Neural cell (in vitro differentiated cells): ENCODE results near the gene TSPOAP1. TPM values are rescaled to one million over a fixed set of nuclear protein-coding genes. Genes with fewer than 3 reads are reported as not detected.

Experiments used
- H2AFZ ChIP-seq: fragments of 200-600, 300-800 bp; sonication (generic), shearing (Covaris generic); 2 replicates; pipeline ENCODE4 v1.6.0; 2014; ENCODE audit warnings: low read depth, mild to moderate bottlenecking, antibody characterized with exemption, low read length, moderate library complexity
- H3F3A ChIP-seq: fragments of 200-600 bp; shearing (Covaris generic); 2 replicates; pipeline ENCODE4 v1.6.1; 2016; ENCODE audit warnings: mild to moderate bottlenecking, moderate library complexity, mixed read lengths, antibody characterized with exemption, low read length; ENCODE audit not compliant: insufficient read depth, poor library complexity, severe bottlenecking
- H3K27ac ChIP-seq: fragments of 200-600, 300-800 bp; sonication (generic), shearing (Covaris generic); 2 replicates; pipeline ENCODE4 v1.5.1; 2014; ENCODE audit warnings: mild to moderate bottlenecking, low read length, moderate library complexity
- H3K27me3 ChIP-seq: fragments of 300-800, 200-600 bp; sonication (generic), shearing (Covaris generic); 2 replicates; pipeline ENCODE4 v1.6.0; 2014; ENCODE audit warnings: mild to moderate bottlenecking, low read depth, low read length, moderate library complexity; ENCODE audit not compliant: insufficient read depth
- H3K36me3 ChIP-seq: fragments of 300-800, 200-600 bp; sonication (generic), shearing (Covaris generic); 2 replicates; pipeline ENCODE4 v1.5.1; 2014; ENCODE audit warnings: mild to moderate bottlenecking, antibody characterized with exemption, low read length, moderate library complexity; ENCODE audit not compliant: insufficient read depth
- H3K4me2 ChIP-seq: fragments of 300-800, 200-600 bp; sonication (generic), shearing (Covaris generic); 2 replicates; pipeline ENCODE4 v1.6.0; 2014; ENCODE audit warnings: mild to moderate bottlenecking, low read length
- H3K4me3 ChIP-seq: fragments of 300-800, 200-600 bp; sonication (generic), shearing (Covaris generic); 2 replicates; pipeline ENCODE4 v1.5.1; 2014; ENCODE audit warnings: mild to moderate bottlenecking, low read length, moderate library complexity
- H3K79me2 ChIP-seq: fragments of 200-600 bp; shearing (Covaris generic); replicated peaks from 2 replicates; pipeline ENCODE4 v1.6.0; 2014; ENCODE audit warnings: mild to moderate bottlenecking, low read length, moderate library complexity; ENCODE audit not compliant: insufficient read depth
- H3K9ac ChIP-seq: fragments of 300-800, 200-600 bp; sonication (generic), shearing (Covaris generic); 2 replicates; pipeline ENCODE4 v1.6.1; 2016; ENCODE audit warnings: mild to moderate bottlenecking, low read length, mixed read lengths
- H3K9me2 ChIP-seq: fragments of 200-600 bp; shearing (Covaris generic); 2 replicates; pipeline ENCODE4 v1.6.1; 2016; ENCODE audit warnings: mild to moderate bottlenecking, low read length, mixed read lengths; ENCODE audit not compliant: insufficient read depth
- H3K9me3 ChIP-seq: fragments of 200-600, 300-800 bp; sonication (generic), shearing (Covaris generic); 2 replicates; pipeline ENCODE4 v1.6.1; 2016; ENCODE audit warnings: mild to moderate bottlenecking, mixed run types, low read length, moderate library complexity, mixed read lengths
- H4K20me1 ChIP-seq: fragments of 200-600 bp; shearing (Covaris generic); 2 replicates; pipeline ENCODE4 v1.6.1; 2016; ENCODE audit warnings: mild to moderate bottlenecking, mixed run types; ENCODE audit not compliant: insufficient read depth
- CTCF ChIP-seq: fragments of 450-650 bp; IDR thresholded peaks from 2 replicates; pipeline ENCODE4 v1.5.1; 2014; ENCODE audit warnings: antibody characterized with exemption, mild to moderate bottlenecking, moderate library complexity; ENCODE audit not compliant: poor library complexity, severe bottlenecking
- EP300 ChIP-seq: fragments of 450-650 bp; conservative IDR thresholded peaks from 2 replicates; pipeline ENCODE4 v1.6.1; 2014; ENCODE audit warnings: antibody characterized with exemption, mild to moderate bottlenecking, moderate library complexity; ENCODE audit not compliant: poor library complexity, severe bottlenecking
- EZH2 ChIP-seq: fragments of 200-600, 300-800 bp; shearing (Covaris generic), sonication (generic); IDR thresholded peaks from 2 replicates; pipeline ENCODE4 v1.6.1; 2014; ENCODE audit warnings: antibody characterized with exemption, low read length, borderline replicate concordance, mild to moderate bottlenecking; ENCODE audit not compliant: insufficient read depth, poor library complexity, severe bottlenecking
- MXI1 ChIP-seq: fragments of 450-650 bp; conservative IDR thresholded peaks from 2 replicates; pipeline ENCODE4 v1.6.1; 2014; ENCODE audit warnings: antibody characterized with exemption, mild to moderate bottlenecking; ENCODE audit not compliant: poor library complexity, severe bottlenecking
- POLR2AphosphoS5 ChIP-seq: IDR thresholded peaks from 2 replicates; pipeline ENCODE4 v1.6.1; 2012
- RAD21 ChIP-seq: fragments of 450-650 bp; conservative IDR thresholded peaks from 2 replicates; pipeline ENCODE4 v1.6.1; 2014; ENCODE audit warnings: antibody characterized with exemption, mild to moderate bottlenecking, moderate library complexity
- REST ChIP-seq: IDR thresholded peaks from 2 replicates; pipeline ENCODE4 v1.6.1; 2012; ENCODE audit warnings: borderline replicate concordance
- SMC3 ChIP-seq: fragments of 450-650 bp; conservative IDR thresholded peaks from 2 replicates; pipeline ENCODE4 v1.6.1; 2014; ENCODE audit warnings: antibody characterized with exemption, mild to moderate bottlenecking, moderate library complexity; ENCODE audit not compliant: poor library complexity
- TAF1 ChIP-seq: IDR thresholded peaks from 2 replicates; pipeline ENCODE4 v1.6.1; 2012; ENCODE audit warnings: low read depth
- polyA plus RNA-seq: library from polyadenylated mRNA; depleted of rRNA; stranded (reverse); fragments of >200 nt; gene quantifications from 2 replicates; pipeline ENCODE4 v1.2.3, GENCODE V29; 2014

Gene TSPOAP1
- polyA plus RNA-seq, 1 donor from 2014 or later, result 103 TPM

GRCh38 chr17:58310511-58311428 is 17.8 kb downstream of the TSPOAP1 start:
- Histone ChIP-seq H3K4me2 (no peak overlapping the region), H3K27me3 (no peaks in the 10 kb centered on the region), H2AFZ (no peak overlapping the region), H3K4me3 (no peak overlapping the region), H3K79me2 (no peaks in the 10 kb centered on the region), H3K9me3 (no peaks in the 10 kb centered on the region), H4K20me1 (no peaks in the 10 kb centered on the region), H3K9me2 (no peaks in the 10 kb centered on the region), H3F3A (no peaks in the 10 kb centered on the region), H3K36me3 (no peaks in the 10 kb centered on the region), H3K9ac (no peak overlapping the region), H3K27ac (no peak overlapping the region)
- TF ChIP-seq RAD21, result no peak
- TF ChIP-seq MXI1, result no peak
- TF ChIP-seq TAF1, result no peak
- no peak for TF ChIP-seq REST
- TF ChIP-seq POLR2AphosphoS5, result no peak
- no peak for TF ChIP-seq CTCF
- no peak for TF ChIP-seq EZH2
- no peak for TF ChIP-seq SMC3
- no peak for TF ChIP-seq EP300

- no peaks in the 10 kb centered on the region for H3K27me3 ChIP-seq
- no peak overlapping the region for H3K9ac ChIP-seq
- no peak overlapping the region for H3K27ac ChIP-seq
- H3K9me3 ChIP-seq, result no peaks in the 10 kb centered on the region
- H3K4me2 ChIP-seq, result no peak overlapping the region
- H2AFZ ChIP-seq, result no peak overlapping the region
- no peaks in the 10 kb centered on the region for H3F3A ChIP-seq
- no peaks in the 10 kb centered on the region for H3K36me3 ChIP-seq
- no peaks in the 10 kb centered on the region for H4K20me1 ChIP-seq
- H3K79me2 ChIP-seq, result no peaks in the 10 kb centered on the region
- TF ChIP-seq TAF1 (no peak), MXI1 (no peak), SMC3 (no peak), CTCF (no peak), EP300 (no peak), REST (no peak), EZH2 (no peak), RAD21 (no peak), POLR2AphosphoS5 (no peak)
- H3K9me2 ChIP-seq, result no peaks in the 10 kb centered on the region
- H3K4me3 ChIP-seq, result no peak overlapping the region
Measured at GRCh38 chr17:58309918-58310259, 18.7 kb downstream of the TSPOAP1 start.
